ENCODE data around the gene RBM14.
"Not testable (repeated sequence)": the region's sequence is repeated elsewhere in the genome, so short reads cannot be mapped to it uniquely, and the experiment has no call there.

RBM14 gene

DNA sequence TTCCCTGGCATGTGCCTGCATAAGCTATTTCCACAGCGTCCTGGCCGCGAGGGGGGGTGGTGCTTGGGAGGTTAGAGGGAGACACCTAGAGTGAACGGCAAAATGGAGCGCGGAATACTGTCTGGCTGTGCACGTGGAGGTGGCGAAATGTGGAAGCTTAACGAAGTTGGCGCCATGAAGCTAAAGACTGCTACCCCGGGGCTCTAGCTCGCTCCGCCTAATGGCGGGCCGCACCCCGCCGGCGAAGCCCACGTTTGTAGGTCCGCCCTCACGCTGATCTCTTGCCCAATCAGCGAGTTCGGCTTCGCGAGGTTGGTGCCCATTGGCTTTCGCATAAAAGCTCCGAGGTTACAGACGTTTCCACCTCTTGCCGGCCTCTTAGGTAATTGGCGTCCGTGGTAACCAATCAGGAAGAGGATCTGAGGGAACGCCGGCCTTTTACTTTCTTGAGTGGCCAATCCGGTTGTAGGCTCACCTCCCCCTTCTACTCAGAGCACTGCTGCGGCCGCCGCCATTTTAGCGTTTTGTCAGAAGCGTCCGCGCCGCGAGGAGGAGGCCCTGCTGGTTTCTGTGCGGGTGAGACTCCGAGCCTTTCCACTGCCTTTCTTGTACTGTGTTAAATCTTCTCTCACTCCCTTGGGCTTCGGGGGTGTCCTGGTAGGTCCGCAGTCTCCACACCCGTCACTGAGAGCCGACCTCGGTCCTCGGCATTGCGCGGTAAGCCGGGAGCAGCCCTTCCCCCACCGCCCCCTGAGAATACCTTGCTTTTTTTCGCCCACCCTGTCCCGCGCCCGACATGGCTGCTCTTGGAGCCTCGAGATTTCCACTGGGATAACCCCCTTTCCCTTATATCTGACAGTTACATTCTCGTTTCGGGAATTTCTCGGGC lies 22.0 kb downstream of the RBM14 start, which contains the start of gene RBM4:
RBM4 (plus strand) TSS at position 527 of the 889 bp plus-strand sequence. CDS start 1,009 bp downstream, outside the sequence.
- peaks cover 46% of the 10 kb centered on the region for H3K36me3 Mint-ChIP-seq
- ATAC-seq = peak; percentile 99
- peak within 1 kb of the TSS; percentile 96 for H3K27ac Mint-ChIP-seq
- peak within 1 kb of the TSS; percentile 91 for H3K4me3 Mint-ChIP-seq
- no peaks in the 10 kb centered on the region for H3K27me3 Mint-ChIP-seq
- peaks cover 69% of the 10 kb centered on the region for H3K4me1 Mint-ChIP-seq
- no peaks in the 10 kb centered on the region for H3K9me3 Mint-ChIP-seq

GRCh38 chr11:66639066-66639813 lies 22.8 kb downstream of the RBM14 start:
- Mint-ChIP-seq H3K27ac (peak overlapping the region; percentile 96), H3K36me3 (peaks cover 51% of the 10 kb centered on the region), H3K4me3 (peak overlapping the region; percentile 91), H3K27me3 (no peaks in the 10 kb centered on the region), H3K9me3 (no peaks in the 10 kb centered on the region), H3K4me1 (peaks cover 77% of the 10 kb centered on the region)
- no peak for ATAC-seq

GRCh38 chr11:66639814-66640340 lies 23.4 kb downstream of the RBM14 start:
- not testable (repeated sequence) for H3K27me3 Mint-ChIP-seq, H3K9me3 Mint-ChIP-seq, ATAC-seq
- H3K27ac Mint-ChIP-seq = peak overlapping the region; percentile 96
- H3K4me1 Mint-ChIP-seq = peaks cover 79% of the 10 kb centered on the region
- peaks cover 51% of the 10 kb centered on the region for H3K36me3 Mint-ChIP-seq
- peak overlapping the region; percentile 91 for H3K4me3 Mint-ChIP-seq

- Mint-ChIP-seq H3K36me3 (peaks cover 68% of the 10 kb centered on the region), H3K27ac (no peak overlapping the region), H3K27me3 (no peaks in the 10 kb centered on the region), H3K4me3 (peak overlapping the region; percentile 74), H3K9me3 (no peaks in the 10 kb centered on the region), H3K4me1 (peaks cover 93% of the 10 kb centered on the region)
- ATAC-seq = no peak
These were observed 25.4 kb downstream of the RBM14 start for GRCh38 chr11:66641834-66642233.

DNA sequence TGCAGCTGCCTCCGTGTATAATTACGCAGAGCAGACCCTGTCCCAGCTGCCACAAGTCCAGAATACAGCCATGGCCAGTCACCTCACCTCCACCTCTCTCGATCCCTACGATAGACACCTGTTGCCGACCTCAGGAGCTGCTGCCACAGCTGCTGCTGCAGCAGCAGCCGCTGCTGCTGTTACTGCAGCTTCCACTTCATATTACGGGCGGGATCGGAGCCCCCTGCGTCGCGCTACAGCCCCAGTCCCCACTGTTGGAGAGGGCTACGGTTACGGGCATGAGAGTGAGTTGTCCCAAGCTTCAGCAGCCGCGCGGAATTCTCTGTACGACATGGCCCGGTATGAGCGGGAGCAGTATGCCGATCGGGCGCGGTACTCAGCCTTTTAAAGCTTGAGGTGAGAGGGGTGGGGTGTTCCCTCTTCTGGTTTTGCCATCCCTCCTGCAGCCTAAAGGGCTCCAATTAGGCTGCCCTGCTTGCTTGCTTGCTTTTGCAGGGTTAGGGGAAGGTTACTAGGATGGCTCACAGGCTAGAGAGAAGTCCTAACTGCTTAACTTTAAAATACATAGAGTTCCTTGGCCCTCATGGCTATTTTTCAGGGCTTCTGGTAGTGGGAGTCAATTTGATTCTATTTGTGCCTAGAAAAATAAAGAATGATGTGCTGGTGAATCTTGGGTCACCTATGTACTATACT lies 27.5 kb downstream of the RBM14 start:
- no peak overlapping the region for H3K4me3 Mint-ChIP-seq
- no peak for ATAC-seq

GRCh38 chr11:66646828-66647227 lies 30.4 kb downstream of the RBM14 start:
- H3K36me3 Mint-ChIP-seq = peaks cover 57% of the 10 kb centered on the region
- peaks cover 58% of the 10 kb centered on the region for H3K4me1 Mint-ChIP-seq
- no peak overlapping the region for H3K27ac Mint-ChIP-seq
- no peaks in the 10 kb centered on the region for H3K9me3 Mint-ChIP-seq
- no peak overlapping the region for H3K4me3 Mint-ChIP-seq
- ATAC-seq = no peak
- no peaks in the 10 kb centered on the region for H3K27me3 Mint-ChIP-seq

More for the DNA sequence above, 27.5 kb downstream of the RBM14 start:
- H3K36me3 Mint-ChIP-seq = peaks cover 78% of the 10 kb centered on the region
- peaks cover 85% of the 10 kb centered on the region for H3K4me1 Mint-ChIP-seq
- H3K9me3 Mint-ChIP-seq = no peaks in the 10 kb centered on the region
- H3K27ac Mint-ChIP-seq = no peak overlapping the region
- no peaks in the 10 kb centered on the region for H3K27me3 Mint-ChIP-seq

DNA sequence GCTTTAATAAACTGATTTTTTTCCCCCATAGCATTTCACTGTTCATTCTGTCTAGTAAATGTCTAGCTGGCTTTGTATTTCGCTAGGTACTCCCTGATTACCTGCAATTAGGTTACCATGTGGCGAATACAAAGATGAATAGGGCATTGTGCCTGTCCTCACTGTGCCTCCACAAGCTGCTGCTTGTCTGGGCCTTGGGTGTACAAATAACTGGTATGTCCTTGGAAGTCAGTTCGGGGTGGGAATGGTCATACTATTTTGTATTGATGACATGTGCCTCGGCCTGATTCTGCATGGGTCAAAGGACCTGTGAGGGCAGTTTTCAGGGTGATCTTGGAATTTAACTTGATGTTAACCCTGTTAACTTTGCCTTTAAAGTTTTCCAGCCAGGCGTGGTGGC lies 33.5 kb downstream of the RBM14 start:
- H3K36me3 Mint-ChIP-seq = peaks cover 38% of the 10 kb centered on the region
- H3K4me1 Mint-ChIP-seq = peaks cover 38% of the 10 kb centered on the region
- H3K9me3 Mint-ChIP-seq = no peaks in the 10 kb centered on the region
- no peak overlapping the region for H3K4me3 Mint-ChIP-seq
- H3K27me3 Mint-ChIP-seq = no peaks in the 10 kb centered on the region
- ATAC-seq = no peak
- H3K27ac Mint-ChIP-seq = no peak overlapping the region

DNA sequence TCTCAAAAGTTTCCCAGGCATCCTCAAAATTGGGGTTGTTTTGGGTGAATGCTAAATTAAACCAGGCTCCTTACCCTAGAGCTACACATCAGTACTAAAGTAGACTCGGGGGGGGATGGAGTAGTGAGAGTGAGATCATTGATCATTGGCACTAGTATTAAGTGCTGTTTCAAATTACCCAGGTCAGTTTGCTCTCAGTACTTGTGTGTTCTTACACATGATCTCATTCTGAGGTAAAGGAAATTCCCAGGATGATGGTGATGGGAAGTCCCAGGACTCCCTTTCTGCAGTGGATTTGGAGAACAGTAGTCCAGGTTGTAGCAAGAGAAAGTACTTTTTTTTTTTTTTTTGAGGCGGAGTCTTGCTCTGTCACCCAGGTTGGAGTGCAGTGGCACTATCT lies 34.6 kb downstream of the RBM14 start:
- ATAC-seq = no peak
- Mint-ChIP-seq H3K4me3 (no peak overlapping the region), H3K27ac (no peak overlapping the region), H3K9me3 (no peaks in the 10 kb centered on the region), H3K27me3 (no peaks in the 10 kb centered on the region), H3K4me1 (peaks cover 33% of the 10 kb centered on the region), H3K36me3 (peaks cover 36% of the 10 kb centered on the region)

- no peaks in the 10 kb centered on the region for H3K9me3 Mint-ChIP-seq
- peaks cover 19% of the 10 kb centered on the region for H3K4me1 Mint-ChIP-seq
- H3K27me3 Mint-ChIP-seq = no peaks in the 10 kb centered on the region
- no peak overlapping the region for H3K27ac Mint-ChIP-seq
- no peak for ATAC-seq
- H3K36me3 Mint-ChIP-seq = peaks cover 24% of the 10 kb centered on the region
- no peak overlapping the region for H3K4me3 Mint-ChIP-seq
These were observed 36.2 kb downstream of the RBM14 start for GRCh38 chr11:66652651-66653050.

DNA sequence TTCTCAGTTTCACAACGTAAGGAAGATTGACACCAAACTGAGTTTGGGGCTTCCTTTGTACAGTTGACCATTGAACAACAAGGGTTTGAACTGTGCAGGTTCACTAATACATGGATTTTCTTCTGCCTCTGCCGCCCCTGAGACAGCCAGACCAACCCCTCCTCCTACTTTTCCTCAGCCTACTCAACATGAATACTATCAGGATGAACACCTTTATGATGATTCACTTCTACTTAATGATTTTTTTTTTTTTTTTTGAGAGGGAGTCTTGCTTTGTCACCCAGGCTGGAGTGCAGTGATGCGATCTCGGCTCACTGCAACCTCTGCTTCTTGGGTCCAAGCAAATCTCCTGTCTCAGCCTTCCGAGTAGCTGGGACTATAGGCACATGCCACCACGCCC lies 36.7 kb downstream of the RBM14 start:
- H3K27me3 Mint-ChIP-seq = no peaks in the 10 kb centered on the region
- H3K36me3 Mint-ChIP-seq = peaks cover 25% of the 10 kb centered on the region
- peak overlapping the region; percentile 35 for H3K27ac Mint-ChIP-seq
- H3K9me3 Mint-ChIP-seq = no peaks in the 10 kb centered on the region
- ATAC-seq = no peak
- H3K4me3 Mint-ChIP-seq = no peak overlapping the region
- peaks cover 17% of the 10 kb centered on the region for H3K4me1 Mint-ChIP-seq

DNA sequence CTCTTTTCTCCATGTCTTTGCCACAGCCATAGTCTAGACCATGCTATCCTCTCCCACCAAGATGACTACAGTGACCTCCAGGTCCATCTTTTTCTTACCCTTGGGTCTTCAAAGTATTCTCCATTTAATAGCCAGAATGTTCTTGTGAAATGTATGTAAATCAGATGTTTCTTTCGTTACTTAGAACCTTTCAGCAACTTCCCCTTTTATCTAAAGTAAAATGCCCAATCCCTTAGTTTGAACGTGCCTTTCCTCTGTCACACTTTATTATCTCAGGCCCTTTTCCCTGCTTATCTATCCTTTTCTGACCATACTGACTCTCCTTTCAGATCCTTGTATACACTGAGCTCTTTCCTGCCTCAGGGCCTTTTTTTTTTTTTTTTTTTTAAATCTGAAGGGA lies 43.3 kb downstream of the RBM14 start:
- Mint-ChIP-seq H3K4me3 (peak overlapping the region; percentile 4), H3K4me1 (peaks cover 32% of the 10 kb centered on the region), H3K9me3 (no peaks in the 10 kb centered on the region), H3K27ac (peak overlapping the region; percentile 54), H3K36me3 (peaks cover 32% of the 10 kb centered on the region), H3K27me3 (no peaks in the 10 kb centered on the region)
- ATAC-seq = peak; percentile 53

DNA sequence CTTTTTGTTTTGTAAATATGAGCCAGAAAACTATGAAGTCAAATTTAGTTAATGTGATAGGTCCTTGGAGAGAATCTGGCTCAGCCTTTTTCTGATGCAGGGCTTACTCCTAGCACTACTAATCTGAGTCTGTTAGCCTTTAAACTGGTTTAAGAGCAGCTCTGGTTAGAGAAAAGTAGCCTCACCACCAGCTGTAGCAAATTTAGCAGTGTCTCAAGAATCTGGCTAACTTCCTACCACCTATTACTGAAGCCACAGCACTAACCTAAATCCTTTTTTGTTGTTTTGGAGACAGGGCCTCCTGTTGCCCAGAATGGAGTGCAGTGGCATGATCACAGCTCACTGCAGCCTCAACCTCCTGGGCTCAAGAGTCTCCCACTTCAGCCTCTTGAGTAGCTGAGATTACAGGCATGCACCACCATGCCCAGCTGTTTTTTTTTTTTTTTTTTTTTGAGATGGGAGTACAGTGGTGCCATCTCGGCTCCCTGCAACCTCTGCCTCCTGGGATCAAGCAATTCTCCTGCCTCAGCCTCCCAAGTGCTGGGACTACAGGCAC lies 47.4 kb downstream of the RBM14 start:
- Mint-ChIP-seq H3K4me3 (no peak overlapping the region), H3K4me1 (peaks cover 42% of the 10 kb centered on the region), H3K9me3 (no peaks in the 10 kb centered on the region), H3K27ac (no peak overlapping the region), H3K27me3 (no peaks in the 10 kb centered on the region), H3K36me3 (peaks cover 45% of the 10 kb centered on the region)
- ATAC-seq = no peak

DNA sequence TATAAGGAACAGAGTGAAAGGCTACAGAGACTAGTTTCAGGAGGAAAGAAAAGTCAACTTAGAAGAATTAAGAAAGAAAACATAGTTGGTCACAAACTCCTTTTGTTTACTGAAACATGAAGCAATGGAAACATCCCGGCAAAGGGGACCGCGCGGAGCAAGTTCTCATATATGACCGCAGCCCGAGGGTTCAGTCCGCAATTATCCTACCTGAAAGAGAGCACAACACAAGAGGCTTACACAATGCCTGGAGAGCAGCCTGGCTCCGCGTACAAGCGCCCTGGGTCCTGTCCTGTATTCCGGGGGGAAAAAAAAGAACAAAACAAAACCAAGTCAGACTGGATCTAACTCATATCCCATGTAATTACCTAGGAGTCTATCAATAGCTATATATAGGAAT lies 48.9 kb downstream of the RBM14 start:
- peaks cover 51% of the 10 kb centered on the region for H3K36me3 Mint-ChIP-seq
- H3K27ac Mint-ChIP-seq = peak overlapping the region; percentile 35
- no peak for ATAC-seq
- peaks cover 47% of the 10 kb centered on the region for H3K4me1 Mint-ChIP-seq
- no peak overlapping the region for H3K4me3 Mint-ChIP-seq
- H3K27me3 Mint-ChIP-seq = no peaks in the 10 kb centered on the region
- H3K9me3 Mint-ChIP-seq = no peaks in the 10 kb centered on the region

DNA sequence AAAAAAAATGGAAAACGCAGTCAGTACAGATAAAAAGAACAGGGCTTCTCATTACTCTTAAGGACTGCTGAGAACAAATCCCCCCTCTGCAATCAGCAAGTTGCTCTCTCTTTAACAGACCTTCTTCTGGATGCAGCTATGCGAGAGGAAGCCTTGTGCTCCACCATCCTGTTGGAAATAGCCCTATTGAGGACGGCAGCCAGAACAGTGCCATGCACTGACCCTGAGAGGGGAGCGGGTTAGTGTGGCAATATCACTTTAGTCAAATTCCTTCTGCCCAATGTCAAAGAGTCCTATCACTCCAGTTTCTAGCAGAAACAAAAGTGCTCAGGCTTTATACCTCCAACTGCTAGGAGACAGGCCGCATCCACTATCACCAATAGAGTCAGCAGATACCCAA lies 54.4 kb downstream of the RBM14 start:
- no peak overlapping the region for H3K4me3 Mint-ChIP-seq
- no peaks in the 10 kb centered on the region for H3K9me3 Mint-ChIP-seq
- H3K27me3 Mint-ChIP-seq = no peaks in the 10 kb centered on the region
- no peak overlapping the region for H3K27ac Mint-ChIP-seq
- ATAC-seq = no peak
- peaks cover 36% of the 10 kb centered on the region for H3K36me3 Mint-ChIP-seq
- H3K4me1 Mint-ChIP-seq = peaks cover 62% of the 10 kb centered on the region
